Stimulated activated naive CD4-positive, alpha-beta T cell treated with Interleukin-2 at 50 U/mL for 16 hours (primary cell): ENCODE data around the gene CORO6.

ENCODE experiments used
- DNase-seq: peaks from one replicate; lab custom pipeline; 2025; lab: John Stamatoyannopoulos, UW

CORO6 gene

DNA sequence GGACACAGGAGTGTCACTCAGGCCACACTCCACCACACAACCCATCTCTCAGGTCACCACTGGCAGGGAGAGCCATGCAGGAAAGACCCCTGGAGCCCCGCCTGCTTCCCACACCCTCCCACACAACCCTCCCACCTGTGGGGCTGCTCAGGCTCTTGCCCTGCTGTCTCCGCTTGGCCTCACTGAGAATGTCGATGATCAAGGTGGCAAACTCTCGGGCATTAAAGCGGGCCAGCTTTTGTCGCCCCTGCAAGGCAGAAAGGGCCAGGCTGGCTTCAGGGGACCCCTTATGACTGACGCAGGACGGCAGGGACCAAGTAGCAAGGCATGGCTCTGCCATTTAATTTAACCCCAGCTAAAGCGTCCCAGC is 45.7 kb downstream of the CORO6 start:
- no peak for DNase-seq

GRCh38 chr17:29576214-29577000 is 46.3 kb downstream of the CORO6 start:
- no peak for DNase-seq

GRCh38 chr17:29575511-29576213 is 47.0 kb downstream of the CORO6 start:
- DNase-seq, result no peak

- no peak for DNase-seq
Observed at GRCh38 chr17:29574732-29575510, 47.8 kb downstream of the CORO6 start.

GRCh38 chr17:29573871-29574731 is 48.6 kb downstream of the CORO6 start:
- DNase-seq, result no peak

DNA sequence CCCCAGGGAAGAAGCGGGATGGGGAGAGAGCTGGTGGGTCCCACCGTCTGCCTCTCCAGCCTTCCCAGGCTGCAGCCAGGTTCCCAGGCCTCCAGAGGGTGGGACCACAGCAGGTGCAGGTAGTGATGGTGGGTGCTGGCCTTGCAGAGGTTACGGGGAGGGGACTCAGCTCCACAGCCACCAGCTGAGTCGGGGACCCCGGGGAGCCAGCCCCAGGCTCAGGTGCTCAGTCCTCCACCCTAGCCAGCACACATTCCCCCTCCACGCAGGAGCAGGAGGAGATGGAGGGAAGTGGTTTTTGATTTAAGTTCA is 49.2 kb downstream of the CORO6 start:
- no peak for DNase-seq

- DNase-seq, result peak; percentile 30
Observed at GRCh38 chr17:29572691-29573557, 49.8 kb downstream of the CORO6 start.

- DNase-seq, result no peak
Observed at GRCh38 chr17:29571883-29572681, 50.6 kb downstream of the CORO6 start.

DNA sequence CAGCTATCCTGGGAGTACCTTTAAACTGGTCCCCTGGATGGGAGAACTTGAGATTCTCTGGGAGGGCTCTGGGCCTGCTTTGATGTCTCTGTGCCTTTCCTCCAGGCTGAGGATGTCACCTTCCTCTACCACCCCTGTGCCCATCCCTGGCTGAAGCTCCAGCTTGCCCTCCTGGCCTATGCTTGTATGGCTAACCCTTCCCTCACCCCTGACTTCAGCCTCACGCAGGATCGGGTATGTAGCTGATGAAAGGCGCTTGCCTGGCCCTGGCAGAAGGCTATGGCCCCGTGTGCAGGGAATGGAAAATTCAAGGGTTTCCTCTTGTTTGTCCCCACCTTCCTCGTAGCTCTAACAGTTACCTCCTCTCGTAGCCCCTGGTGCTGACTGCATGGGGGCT is 51.2 kb downstream of the CORO6 start:
- DNase-seq, result no peak

DNA sequence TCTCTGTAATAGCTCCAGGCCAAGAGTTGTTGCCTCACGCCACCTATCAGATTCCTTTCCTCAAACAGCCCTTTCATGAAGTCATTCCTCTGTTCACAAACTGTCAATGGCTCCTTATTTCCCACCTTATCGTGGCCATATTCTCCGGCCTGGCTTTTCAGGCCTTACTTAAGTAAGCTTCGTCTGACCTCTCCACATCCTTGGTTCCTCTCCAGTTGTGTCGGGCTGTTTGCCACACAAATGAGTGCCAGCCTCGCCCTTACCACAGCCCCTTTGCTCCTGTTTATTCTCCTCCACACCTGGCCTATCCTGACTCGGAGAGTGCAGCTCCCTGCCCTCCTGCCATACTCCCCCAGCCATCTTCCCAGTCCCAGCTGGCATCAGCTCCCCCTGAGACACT is 52.2 kb downstream of the CORO6 start:
- no peak for DNase-seq

DNA sequence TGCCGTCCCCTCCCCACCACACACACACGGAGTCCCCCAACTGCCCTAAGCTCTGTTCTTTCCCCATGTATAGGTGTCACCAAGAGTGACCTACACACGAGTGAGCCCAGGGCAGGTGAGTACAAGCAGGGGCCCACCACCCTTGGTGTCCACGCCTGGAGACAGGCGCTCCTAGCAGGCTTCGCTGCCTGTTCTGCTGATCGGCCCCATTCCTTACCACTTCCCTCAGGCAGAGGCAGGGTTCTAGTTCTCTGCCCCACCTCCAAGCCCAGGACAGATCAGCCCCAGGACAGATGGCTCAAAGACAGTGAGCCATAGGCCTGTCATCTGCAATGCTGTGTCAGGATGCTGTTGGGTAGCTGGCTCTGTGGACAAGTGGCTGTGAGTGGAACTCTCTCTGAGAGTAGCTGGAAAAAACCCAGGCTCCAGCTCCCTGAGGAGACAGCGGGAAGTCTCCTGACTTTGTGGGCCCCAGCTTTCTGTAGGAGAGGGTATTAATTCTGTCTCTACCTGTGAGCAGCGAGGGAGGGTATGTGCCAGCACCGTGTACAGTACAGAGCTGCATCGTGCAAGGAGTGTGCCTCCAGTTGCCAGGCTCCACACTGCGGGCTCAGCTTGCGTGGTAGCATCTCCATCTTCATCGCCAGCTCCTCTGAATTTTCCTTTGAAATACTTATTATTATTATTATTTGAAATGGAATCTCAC is 53.3 kb downstream of the CORO6 start:
- DNase-seq, result no peak

- peak; percentile 84 for DNase-seq
Observed at GRCh38 chr17:29568331-29569244, 54.1 kb downstream of the CORO6 start, which contains the start of gene TP53I13. TSS of gene TP53I13 (plus strand) at chr17:29568701. CDS start at chr17:29568759, 58 bp downstream.

DNA sequence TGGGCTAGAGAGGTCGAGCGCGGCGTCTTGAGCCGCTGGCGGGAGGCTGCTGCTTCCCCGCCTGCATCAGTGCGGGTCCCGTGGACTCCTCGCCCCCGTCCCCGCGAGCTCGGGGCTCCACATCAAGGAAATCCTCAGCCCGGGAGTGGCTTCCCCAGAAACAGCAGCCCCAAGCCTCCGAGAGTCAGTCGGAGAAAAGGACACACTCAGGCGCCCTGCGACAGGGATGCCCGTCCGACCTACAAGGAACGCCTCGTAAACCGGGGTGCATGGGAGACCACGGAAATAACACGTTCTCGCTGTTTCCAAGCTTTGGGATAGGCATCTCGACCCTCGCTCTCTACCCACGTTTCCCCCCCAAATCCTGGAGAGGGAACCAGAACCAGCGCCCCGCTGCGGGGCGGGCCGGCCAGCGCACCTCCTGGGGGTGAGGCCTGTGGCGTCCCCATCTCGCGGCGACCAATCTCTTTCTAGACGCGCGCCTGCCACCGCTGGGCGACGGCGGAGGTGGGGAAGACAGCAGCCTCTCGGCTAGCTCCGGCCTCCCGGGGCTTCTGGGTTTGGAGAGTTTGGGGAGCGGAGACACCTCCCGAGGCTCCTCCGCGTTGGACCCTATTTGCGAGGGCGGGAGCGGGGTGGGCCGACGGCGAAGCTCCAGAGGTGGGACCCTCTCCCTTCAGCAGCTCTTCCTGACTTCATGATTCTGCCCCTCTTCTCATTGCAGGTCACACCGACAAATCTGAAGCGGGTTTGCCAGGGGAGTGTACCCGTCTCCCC is 55.0 kb downstream of the CORO6 start:
- DNase-seq, result peak; percentile 71

DNA sequence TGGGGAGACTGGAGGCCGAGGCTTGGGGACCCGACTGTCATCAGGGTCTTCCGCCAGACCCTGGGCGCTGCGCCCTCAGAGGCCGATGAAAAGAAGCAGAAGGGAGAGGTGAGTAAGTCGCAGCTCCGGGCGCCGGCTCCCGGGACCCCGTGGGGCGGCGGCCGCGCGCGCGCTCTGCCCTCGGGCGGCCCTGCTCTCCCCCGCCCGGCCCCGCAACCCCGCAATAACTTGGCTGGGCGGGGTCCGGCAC is 55.5 kb downstream of the CORO6 start:
- no peak for DNase-seq

DNA sequence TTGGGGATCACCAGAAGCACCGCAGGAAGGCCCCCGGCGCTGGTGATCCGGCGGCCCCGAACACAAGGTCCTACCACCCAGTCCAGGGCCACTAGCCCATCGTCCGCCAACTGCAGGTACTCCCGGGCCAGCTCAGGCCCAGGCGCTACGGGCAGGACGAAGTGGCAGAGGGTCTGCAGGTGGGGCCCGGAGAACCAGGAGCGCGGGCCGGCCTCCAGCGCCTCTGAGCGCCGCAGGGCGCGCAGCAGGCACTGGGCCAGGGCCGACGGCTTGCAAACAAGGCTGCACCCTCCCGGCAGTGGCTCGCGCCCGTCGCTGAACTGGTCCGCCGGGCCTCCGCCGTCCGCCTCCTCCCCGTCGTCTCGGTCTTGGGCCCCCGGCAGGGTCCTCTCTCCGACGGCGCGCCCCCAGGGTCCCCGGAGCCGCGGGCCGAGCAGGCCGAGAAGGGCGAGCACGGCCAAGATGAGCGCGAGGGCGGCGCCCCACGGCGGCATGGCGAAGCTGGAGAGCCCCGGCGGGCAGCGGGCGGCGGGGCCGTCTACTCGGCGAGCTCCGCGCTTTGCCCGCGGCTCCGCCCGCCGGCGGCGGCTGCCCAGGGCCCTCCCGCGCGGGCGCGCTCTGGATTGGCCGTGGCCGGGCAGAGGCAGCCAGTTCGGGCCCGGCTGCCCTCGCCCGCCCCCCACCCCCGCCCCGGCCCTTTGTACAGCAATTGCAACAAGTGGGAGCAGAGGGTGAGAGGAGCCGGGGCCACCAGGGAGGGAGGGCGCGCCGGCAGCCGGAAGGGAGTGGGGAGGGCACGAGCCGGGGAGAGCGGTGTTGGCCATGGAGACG is 56.0 kb downstream of the CORO6 start, which contains the start of gene ABHD15:
TSS of gene ABHD15 (minus strand) at position 565 of the 831 bp plus-strand sequence. CDS start at position 494, 71 bp downstream.
- peak; percentile 69 for DNase-seq

GRCh38 chr17:29565643-29566472 is 56.9 kb downstream of the CORO6 start:
- DNase-seq, result peak; percentile 55
